ENCODE measurements around the gene MOB2. TPM values are rescaled to one million over a fixed set of nuclear protein-coding genes. Genes with fewer than 3 reads are reported as not detected.

Gene MOB2
- total RNA-seq, 2 experiments from 2014 or later, result 37.0 to 38.3 TPM

- Histone ChIP-seq H3K9me3 (ENCODE audit: control insufficient read depth in 1 of 2, insufficient read depth in 1 of 2, low read length in 2 of 2) (peaks cover 0 to 9% of the 10 kb centered on the region in 2 experiments), H3K4me1 (ENCODE audit: insufficient read depth, low read length) (peaks cover 37% of the 10 kb centered on the region), H3K27me3 (ENCODE audit: control insufficient read depth in 1 of 2, insufficient read depth in 2 of 2, low read length in 2 of 2) (no peaks in the 10 kb centered on the region), H3K36me3 (ENCODE audit: insufficient read depth, low read length) (peaks cover 16% of the 10 kb centered on the region), H3K27ac (ENCODE audit: low read depth in 1 of 2, low read length in 2 of 2) (no peak overlapping the region), H3K4me3 (ENCODE audit: low read length) (no peak overlapping the region)
- Mint-ChIP-seq H3K27me3 (no peaks in the 10 kb centered on the region), H3K4me1 (ENCODE audit: low read depth) (peaks cover 33% of the 10 kb centered on the region), H3K36me3 (ENCODE audit: low read depth) (peaks cover 13% of the 10 kb centered on the region), H3K9me3 (no peaks in the 10 kb centered on the region), H3K4me3 (no peak overlapping the region), H3K27ac (no peak overlapping the region)
- ATAC-seq (ENCODE audit: poor library complexity) (no peak), DNase-seq (no peak)
- ChIA-PET POLR2A (no interaction called here), CTCF (no interaction called here)
- intact Hi-C loops (cut with DNase I, micrococcal nuclease), result no loop called here
- TF ChIP-seq, protein P1, sequence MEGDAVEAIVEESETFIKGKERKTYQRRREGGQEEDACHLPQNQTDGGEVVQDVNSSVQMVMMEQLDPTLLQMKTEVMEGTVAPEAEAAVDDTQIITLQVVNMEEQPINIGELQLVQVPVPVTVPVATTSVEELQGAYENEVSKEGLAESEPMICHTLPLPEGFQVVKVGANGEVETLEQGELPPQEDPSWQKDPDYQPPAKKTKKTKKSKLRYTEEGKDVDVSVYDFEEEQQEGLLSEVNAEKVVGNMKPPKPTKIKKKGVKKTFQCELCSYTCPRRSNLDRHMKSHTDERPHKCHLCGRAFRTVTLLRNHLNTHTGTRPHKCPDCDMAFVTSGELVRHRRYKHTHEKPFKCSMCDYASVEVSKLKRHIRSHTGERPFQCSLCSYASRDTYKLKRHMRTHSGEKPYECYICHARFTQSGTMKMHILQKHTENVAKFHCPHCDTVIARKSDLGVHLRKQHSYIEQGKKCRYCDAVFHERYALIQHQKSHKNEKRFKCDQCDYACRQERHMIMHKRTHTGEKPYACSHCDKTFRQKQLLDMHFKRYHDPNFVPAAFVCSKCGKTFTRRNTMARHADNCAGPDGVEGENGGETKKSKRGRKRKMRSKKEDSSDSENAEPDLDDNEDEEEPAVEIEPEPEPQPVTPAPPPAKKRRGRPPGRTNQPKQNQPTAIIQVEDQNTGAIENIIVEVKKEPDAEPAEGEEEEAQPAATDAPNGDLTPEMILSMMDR (IDR thresholded peaks at IDR 0.05), result no peak
Measured at GRCh38 chr11:1504138-1504537, 17.6 kb upstream of the MOB2 start.

GRCh38 chr11:1503708-1504104 is 17.1 kb upstream of the MOB2 start:
- TF ChIP-seq, protein P1 (IDR thresholded peaks at IDR 0.05), result no peak
- Mint-ChIP-seq H3K36me3 (ENCODE audit: low read depth) (peaks cover 17% of the 10 kb centered on the region), H3K27ac (no peak overlapping the region), H3K4me3 (no peak overlapping the region), H3K27me3 (no peaks in the 10 kb centered on the region), H3K9me3 (no peaks in the 10 kb centered on the region), H3K4me1 (ENCODE audit: low read depth) (peaks cover 37% of the 10 kb centered on the region)
- ATAC-seq (ENCODE audit: poor library complexity), result no peak
- intact Hi-C loops (cut with DNase I, micrococcal nuclease), result no loop called here
- Histone ChIP-seq H3K36me3 (ENCODE audit: insufficient read depth, low read length) (peaks cover 14% of the 10 kb centered on the region), H3K27ac (ENCODE audit: low read depth in 1 of 2, low read length in 2 of 2) (no peak overlapping the region), H3K27me3 (ENCODE audit: control insufficient read depth in 1 of 2, insufficient read depth in 2 of 2, low read length in 2 of 2) (no peaks in the 10 kb centered on the region), H3K9me3 (ENCODE audit: control insufficient read depth in 1 of 2, insufficient read depth in 1 of 2, low read length in 2 of 2) (peaks cover 0 to 10% of the 10 kb centered on the region in 2 experiments), H3K4me1 (ENCODE audit: insufficient read depth, low read length) (peaks cover 37% of the 10 kb centered on the region), H3K4me3 (ENCODE audit: low read length) (no peak overlapping the region)
- CTCF ChIA-PET, result no interaction called here
- no peak for DNase-seq
- POLR2A ChIA-PET, result no interaction called here

GRCh38 chr11:1502954-1503707 is 16.6 kb upstream of the MOB2 start:
- H3K27me3 Mint-ChIP-seq, result no peaks in the 10 kb centered on the region
- H3K4me1 Mint-ChIP-seq (ENCODE audit: low read depth), result peaks cover 43% of the 10 kb centered on the region
- intact Hi-C loops (cut with DNase I, micrococcal nuclease), result no loop called here
- H3K4me3 Mint-ChIP-seq, result no peak overlapping the region
- no peak for DNase-seq
- Histone ChIP-seq H3K27me3 (ENCODE audit: control insufficient read depth in 1 of 2, insufficient read depth in 2 of 2, low read length in 2 of 2) (no peaks in the 10 kb centered on the region), H3K4me3 (ENCODE audit: low read length) (no peak overlapping the region), H3K36me3 (ENCODE audit: insufficient read depth, low read length) (peaks cover 14% of the 10 kb centered on the region), H3K9me3 (ENCODE audit: control insufficient read depth in 1 of 2, insufficient read depth in 1 of 2, low read length in 2 of 2) (peaks cover 0 to 10% of the 10 kb centered on the region in 2 experiments), H3K4me1 (ENCODE audit: insufficient read depth, low read length) (peaks cover 36% of the 10 kb centered on the region), H3K27ac (ENCODE audit: low read depth in 1 of 2, low read length in 2 of 2) (no peak overlapping the region)
- H3K9me3 Mint-ChIP-seq, result no peaks in the 10 kb centered on the region
- CTCF ChIA-PET, result no interaction called here
- no peak overlapping the region for H3K27ac Mint-ChIP-seq
- ATAC-seq (ENCODE audit: poor library complexity), result no peak
- H3K36me3 Mint-ChIP-seq (ENCODE audit: low read depth), result peaks cover 23% of the 10 kb centered on the region
- TF ChIP-seq, protein P1 (IDR thresholded peaks at IDR 0.05), result no peak
- POLR2A ChIA-PET, result no interaction called here
